ENCODE data around the gene SLC9A3.

Gene SLC9A3

DNA sequence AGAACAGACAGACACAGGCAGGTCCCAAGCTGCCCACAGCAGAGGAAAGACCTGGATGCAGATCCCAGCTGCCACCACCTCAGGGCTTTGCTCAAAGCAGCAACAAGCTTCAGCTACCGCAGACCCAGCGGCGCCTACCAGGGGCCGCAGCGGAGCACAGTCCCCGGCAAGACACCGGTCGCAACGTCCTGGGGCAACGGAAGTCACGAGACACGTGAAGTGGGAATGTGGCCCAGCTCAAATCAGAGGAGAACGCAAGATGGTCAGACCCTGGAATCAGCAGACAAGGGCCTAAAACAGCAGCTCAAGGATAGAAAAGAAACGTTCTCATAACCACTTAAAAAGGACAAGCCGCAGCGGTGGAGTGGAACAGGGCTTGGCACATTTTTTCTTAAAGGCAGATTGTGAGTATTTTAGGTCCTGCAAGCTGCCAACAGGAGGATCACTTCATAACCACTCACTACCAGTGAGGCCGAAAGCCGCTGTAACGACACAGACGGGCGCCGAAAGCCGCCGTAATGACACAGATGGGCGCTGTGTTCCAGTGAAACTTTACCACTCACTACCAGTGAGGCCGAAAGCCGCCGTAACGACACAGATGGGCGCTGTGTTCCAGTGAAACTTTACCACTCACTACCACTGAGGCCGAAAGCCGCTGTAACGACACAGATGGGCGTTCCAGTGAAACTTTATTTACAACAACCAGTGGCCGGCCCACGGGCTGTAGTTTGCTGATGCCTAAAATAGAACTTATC, 21.7 kb downstream of the SLC9A3 start:
- DNase-seq = no peak

DNA sequence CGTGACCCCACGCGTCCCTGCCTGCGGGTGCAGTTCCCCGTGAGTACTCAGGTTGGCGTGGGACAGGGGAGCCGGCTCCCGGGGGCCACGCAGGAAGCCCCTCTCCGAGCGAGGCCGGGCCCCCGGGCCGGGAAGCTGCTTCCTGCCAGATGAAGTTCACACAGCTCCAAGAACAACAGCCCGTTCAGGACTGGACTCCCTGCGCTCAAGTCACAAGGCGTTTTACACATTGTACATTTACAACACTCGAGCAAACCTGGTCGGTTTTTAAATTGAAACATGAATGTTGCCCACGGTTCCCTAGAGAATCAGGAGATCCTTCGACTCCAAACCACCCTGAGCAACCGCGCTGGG, 22.4 kb downstream of the SLC9A3 start:
- no peak for DNase-seq

DNA sequence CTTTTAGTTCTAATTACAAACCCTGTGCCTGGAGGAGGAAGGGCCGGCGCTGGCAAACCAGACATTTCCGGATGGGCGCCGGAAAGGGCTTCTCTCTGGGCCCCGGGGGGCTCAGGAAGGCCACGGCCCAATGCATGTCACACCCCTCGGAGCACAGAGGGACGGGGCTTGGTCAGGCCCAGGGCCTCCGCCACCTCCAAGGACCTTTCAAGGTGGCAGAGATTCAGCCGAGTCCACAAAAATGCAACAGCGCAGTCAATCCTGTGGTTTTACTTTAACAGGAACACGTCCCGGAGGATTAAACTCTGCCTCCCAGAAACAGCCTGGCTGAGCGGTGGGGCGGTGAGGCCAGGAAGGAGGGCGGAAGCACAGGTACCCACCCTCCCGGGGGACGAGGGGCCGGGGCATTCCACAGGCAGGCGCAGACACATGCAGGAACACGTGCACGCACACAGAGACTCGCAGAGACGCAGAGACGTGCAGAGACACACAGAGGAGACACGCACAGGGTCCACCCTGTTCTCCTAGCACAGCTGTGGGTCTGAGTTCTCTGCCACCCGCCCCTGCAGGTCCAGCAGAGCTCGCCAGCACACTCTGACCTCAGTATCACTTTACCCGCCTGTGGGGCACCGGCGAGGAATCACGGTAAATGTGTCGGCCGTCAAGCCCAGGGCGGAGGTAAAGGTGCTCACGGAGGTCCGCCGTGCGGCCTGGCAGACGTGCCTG, 23.0 kb downstream of the SLC9A3 start:
- DNase-seq = no peak

DNA sequence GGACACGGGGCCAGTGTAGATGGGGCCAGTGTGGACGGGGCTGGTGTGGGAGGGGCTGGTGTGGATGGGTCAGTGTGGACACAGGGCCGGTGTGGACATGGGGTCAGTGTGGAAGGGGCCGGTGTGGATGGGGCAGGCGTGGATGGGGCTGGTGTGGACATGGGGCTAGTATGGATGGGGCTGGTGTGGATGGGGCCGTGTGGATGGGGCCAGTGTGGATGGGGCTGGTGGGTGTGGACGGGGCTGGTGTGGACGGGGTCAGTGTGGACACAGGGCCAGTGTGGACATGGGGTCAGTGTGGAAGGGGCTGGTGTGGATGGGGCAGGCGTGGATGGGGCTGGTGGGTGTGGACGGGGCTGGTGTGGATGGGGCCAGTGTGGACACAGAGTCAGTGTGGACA, 23.8 kb downstream of the SLC9A3 start:
- no peak for DNase-seq

DNA sequence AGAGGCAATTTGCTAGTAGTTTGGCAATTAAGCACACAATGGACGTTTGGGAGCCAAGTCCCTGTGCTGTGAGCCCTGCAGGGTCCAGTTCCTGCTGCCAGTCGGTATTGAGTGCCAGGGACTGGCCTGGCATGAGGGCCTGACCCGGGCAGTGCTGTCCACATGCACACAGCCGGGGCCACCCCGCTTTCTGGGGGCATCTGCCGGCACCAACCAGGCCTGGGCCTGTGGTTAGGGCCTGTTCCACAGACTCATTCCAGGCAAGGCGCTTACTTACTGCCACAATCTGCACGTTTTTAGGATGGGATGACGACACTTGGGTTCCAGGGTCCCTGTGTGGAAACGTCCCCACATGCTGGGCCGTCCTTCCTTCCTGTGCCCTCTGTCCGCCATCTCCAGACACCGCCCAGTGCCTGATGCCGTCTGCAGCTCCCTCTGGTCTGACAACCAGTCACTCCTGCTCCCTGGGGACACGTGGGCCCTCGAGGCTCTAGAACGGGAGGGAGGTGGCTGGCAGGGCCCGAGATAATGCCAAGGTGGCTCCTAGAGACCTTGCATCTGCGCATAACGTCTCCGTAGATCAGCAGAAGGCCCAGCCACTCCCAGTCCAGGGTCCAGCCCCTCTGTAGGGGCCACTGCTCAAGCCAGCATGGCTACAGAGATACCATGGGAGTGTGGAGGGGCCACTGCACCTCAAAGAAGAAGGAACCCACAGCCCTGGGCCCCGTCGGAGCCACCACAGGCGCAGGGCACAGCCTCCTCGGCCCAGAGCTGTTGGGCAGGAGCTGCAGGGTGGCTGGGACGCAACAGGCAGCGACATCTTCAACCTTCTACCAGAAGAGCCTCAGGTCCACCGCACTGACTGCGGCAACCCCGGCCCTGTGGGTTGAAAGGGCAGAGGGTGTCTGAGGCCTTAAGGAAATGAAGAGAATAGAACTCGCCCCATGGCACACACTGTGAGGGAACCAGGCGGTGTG, 24.7 kb downstream of the SLC9A3 start:
- no peak for DNase-seq

DNA sequence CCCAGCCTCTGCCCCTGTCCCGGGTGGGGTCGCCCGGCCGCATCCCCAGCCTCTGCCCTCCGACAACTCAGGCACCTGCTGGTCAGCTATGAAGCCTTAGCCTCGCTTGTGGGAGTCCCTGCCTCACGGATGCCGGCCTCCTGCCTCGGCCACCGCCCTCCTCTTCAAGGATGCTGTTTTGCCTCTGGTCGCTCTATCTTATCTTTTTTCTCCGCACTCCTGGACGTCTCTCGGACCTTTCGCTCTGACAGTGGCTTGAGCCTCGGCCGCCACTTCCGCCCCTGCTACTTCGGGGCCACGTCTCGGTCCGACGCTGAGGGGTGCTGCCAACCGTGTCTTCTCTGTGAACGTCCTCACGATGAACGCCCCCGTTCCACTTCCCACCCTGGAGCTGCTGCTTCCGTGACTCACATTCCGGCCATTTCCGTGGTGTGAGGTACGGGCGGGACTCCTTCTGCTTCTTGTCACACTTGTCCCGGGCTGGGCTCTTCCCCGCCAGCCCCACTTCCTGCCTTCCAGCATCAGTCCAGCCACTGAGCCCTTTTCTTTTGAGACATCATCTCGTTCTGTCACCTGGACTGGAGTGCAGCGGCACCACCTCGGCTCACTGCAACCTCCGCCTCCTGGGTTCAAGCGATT, 26.3 kb downstream of the SLC9A3 start:
- DNase-seq = no peak

GRCh38 chr5:497090-497700, 27.1 kb downstream of the SLC9A3 start:
- DNase-seq = no peak

DNA sequence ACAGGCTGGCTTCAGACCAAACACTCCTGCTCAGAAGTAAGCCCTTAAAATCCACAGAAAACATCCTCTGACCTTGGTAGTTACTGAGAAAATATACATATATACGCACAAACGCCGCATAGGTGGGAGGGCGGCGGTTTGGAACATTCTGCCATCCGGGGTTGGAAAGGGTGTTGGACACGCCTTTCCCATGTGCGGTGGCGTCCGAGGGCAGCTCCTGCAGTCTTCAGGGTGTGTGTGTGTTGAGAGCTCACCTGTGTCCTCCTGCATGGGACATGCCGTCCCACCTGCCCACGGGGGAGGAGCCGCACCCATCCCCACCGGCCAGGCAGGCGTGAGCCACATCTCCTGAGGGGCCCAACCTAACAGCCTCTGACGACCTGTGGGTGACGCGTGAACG, 28.2 kb downstream of the SLC9A3 start:
- no peak for DNase-seq

GRCh38 chr5:494667-495255, 29.5 kb downstream of the SLC9A3 start:
- DNase-seq = no peak

DNA sequence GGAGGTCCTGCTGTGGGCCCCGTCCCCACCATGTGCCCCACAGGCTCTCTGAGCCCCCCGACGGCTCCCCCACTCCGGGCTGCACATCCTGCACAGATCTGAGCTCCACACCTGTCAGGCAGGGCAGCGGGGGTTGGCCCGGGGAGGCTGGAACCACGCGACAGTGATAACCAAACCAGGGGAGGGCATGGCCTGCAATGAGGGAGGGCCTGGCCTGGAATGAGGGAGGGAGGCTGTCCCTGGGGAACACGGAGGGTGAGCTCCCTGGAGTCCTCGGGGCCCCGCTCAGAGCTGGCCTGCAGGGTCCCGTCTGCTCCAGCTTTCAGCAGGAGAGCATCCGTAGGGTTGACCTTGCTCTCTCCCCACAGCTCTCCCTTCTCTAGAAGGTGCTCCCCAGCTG, 30.5 kb downstream of the SLC9A3 start:
- no peak for DNase-seq

DNA sequence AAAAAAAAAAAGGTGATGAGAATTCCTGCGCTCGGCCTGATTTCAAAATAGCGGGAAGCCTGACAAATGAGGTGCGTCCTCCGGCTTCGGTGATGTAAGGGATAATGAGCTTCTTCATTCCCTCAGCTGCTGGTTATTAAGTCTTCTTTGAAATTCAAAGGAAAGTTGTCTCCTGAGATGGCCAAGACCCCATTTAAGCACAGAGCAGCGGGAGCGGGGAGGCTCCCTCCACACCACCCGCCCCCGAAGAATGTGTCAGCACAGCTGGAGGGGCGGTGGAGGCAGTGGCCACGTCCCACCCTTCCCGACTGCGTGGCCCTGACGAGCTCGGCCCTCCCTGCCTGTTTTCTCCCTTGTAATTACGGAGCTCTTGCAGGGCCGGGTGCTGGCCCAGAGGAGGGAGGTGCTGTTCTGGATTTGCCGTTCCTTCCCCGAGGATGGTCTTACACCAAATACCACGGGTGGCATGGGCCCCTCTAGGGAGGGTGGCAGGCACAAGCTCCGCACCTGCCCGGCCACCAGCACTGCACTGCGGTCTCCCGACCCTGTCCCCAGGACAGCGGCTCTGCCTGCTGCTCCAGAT, 31.0 kb downstream of the SLC9A3 start:
- DNase-seq = peak; percentile 68

DNA sequence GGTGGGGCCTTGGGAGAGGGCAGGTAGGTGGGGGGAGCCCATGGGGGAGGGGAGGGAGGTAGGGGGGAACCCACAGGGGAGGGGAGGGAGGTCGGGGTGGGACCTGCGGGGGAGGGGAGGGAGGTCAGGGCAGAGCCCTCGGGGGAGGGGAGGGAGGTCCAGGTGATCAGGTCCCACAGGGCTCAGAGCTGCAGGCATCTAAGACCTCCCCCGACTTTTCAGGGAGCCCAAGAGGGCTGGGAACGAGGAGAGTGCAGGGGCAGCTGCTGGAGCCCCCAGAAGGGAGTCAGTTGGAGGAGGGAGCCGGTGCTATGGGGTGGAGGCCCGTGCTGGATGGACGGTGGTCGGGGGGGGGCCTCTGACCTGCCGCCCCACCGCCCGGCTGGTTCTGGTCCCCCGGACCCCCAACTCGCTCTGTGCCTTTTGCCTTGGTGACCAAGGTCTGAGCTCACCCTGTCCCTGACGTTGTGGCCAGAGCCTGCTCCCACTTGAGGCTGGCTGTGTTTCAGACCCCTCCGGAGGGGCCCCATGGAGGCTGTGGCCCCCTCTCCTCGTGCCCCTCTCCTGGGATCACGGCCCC, 31.8 kb downstream of the SLC9A3 start:
- DNase-seq = no peak

DNA sequence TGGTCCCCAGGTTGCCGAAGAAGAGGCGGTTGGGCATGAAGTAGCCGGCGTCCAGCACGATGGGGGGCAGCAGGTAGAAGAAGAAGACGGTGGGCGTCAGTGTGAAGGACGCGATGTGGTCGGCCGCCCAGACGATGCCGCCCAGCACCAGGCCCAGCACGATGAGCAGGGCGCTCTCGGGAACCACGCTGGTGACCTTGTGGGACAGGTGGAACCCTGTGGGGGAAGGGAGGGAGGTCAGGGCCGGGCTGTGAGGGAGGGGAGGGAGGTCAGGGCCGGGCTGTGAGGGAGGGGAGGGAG, 32.4 kb downstream of the SLC9A3 start:
- no peak for DNase-seq

DNA sequence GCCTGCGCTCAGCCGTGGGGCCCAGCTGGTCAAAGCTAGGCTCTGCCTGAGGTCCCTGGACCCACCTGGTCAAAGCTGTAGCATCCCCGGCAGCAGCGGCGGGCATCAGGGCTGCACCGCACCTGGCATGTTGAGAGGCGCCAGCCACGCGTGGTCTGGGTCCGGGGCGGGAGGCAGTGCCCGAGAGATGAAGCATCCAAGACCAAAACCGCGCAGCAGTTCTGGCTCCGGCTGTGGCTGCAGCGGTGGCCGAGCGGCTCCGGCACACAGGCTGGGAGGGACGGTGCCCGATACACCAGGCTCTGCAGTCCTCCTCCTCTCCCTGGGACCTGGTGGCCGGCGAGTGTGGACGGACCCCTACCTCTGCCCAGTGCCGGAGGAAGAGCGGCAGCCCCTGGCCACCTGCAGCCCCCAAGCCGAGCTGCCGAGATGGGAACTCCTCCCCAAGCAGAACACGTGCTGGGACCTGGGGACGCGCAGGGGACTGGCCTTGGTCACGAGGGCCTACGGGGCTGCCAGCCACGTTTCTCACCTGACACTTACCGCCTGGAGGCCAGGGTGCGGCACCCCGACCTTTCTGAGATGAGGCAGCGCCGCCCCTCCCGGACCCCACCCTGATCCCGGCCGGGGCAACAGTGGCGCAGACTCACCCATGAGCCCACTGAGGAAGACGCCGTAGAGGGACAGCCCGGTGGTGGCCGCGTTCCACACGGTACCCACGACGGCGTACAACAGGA, 33.0 kb downstream of the SLC9A3 start:
- DNase-seq = no peak

DNA sequence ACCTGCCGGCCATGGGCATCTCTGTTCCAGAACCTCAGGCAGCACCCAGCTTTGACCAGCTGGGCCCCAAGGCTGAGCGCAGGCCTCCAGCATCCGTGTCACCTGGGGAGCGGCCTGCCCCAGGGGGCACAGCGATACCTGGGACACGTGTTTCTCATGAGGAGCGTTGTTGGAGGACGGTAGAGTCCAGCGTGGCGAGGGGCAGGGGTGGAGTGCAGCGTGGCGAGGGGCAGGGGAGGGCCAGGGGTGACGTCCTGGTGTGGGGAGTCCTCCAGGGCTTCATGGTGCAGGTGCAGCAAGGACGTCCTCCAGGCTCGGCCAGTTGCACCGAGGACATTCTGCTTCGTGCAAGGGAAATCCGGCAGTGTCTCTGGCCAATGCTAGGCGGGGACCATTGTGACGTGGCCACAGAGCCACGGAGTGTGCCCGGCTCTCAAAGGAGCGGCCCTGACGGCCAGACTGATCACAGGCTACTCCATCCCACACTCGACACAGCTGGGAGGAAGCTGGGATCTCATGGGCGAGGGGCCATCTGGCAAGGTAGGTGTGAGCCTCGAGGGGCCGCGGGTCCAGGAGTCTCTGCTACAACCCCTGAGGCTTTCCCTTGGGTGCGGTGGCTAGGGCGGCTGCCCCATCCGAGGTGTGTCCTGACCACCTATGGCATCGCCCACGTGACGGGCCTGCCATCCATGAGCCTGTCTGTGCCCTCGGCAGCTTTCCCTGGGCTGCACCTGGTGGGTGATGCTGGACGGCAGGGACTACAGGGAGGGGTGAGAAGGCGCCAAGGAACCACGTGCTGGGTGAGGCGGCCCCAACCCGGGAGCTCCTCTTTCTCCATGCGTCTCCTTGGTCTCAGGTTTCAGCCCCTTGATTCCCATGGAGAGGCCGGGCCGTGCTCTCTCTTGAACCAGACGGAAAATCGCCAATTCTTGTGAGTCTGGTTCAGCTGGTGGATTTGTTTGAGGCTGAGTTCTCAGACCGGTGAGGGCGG, 33.8 kb downstream of the SLC9A3 start:
- DNase-seq = no peak

DNA sequence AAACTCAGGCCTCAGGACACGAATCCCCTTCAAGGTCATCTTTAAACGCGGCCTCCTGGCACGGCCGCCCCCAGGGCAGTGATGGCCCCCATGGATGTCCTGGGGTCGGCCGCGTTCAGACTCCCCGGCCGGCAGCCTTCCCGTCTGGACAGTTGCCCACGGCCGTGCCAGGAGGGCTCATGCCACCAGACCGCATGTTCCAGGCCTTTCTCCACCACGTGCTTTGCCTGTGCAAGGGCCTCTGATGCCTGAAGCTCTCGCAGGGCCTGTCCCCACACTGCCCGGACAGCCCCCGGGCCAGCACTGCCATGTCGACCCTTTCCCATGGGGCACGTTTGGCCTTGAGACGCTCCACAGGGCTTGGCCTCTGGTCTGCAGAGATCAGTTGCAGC, 34.6 kb downstream of the SLC9A3 start:
- no peak for DNase-seq

GRCh38 chr5:488744-489688, 35.2 kb downstream of the SLC9A3 start:
- DNase-seq = no peak

DNA sequence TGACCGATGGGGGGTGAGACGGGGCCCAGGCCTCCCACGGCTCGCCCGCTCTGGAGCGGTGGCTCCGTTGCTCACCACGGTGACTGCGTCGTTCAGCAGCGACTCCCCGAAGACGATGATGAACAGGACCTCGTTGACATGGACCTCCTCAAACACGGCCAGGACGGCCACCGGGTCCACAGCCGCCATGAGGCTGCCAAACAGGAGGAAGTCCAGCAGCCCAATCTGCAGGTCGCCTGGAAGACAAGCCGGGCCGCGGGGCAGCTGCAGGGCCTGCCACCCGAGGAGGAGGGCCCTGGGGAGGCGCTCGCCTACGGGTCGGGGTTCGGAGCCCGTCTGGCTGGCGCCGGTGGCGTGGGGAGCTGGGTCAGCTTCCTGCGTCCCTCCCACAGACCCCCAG, 36.0 kb downstream of the SLC9A3 start:
- no peak for DNase-seq
